ENCODE measurements around the gene SQOR.

The SQOR gene

GRCh38 chr15:45714590-45715488 is 80.0 kb downstream of the SQOR start:
- DNase-seq: peak; percentile 29 to 30

GRCh38 chr15:45715528-45715927 is 80.7 kb downstream of the SQOR start:
- DNase-seq: no peak

GRCh38 chr15:45719490-45719889 is 84.7 kb downstream of the SQOR start:
- no peak for DNase-seq

- no peak for DNase-seq
Measured at GRCh38 chr15:45720183-45720582, 85.4 kb downstream of the SQOR start.

- no peak for DNase-seq
Measured at GRCh38 chr15:45728641-45729040, 93.8 kb downstream of the SQOR start.

- DNase-seq: no peak
Measured at GRCh38 chr15:45729141-45729540, 94.3 kb downstream of the SQOR start.

- no peak for DNase-seq
Measured at GRCh38 chr15:45731343-45731742, 96.5 kb downstream of the SQOR start.

GRCh38 chr15:45732662-45733061 is 97.8 kb downstream of the SQOR start:
- DNase-seq: no peak

- DNase-seq: no peak
Measured at GRCh38 chr15:45734260-45734711, 99.5 kb downstream of the SQOR start.

Measured in CD4-positive, alpha-beta T cell treated with Interleukin-4 for 1 hour (primary cell).